Esophagus squamous epithelium (tissue), 5 donors: ENCODE measurements around the gene PTPRQ. TPM values are rescaled to one million over a fixed set of nuclear protein-coding genes. Genes with fewer than 3 reads are reported as not detected.
"Not testable (repeated sequence)": the region's sequence is repeated elsewhere in the genome, so short reads cannot be mapped to it uniquely, and the experiment has no call there.

Source experiments
- DNase-seq: peaks from one replicate; lab custom pipeline; 2025; lab: John Stamatoyannopoulos, UW
- H3K27ac ChIP-seq, 4 donors: fragments of 200-600 bp; sonication (generic); one replicate each; pipeline ENCODE4 v1.5.1; 2016 to 2019; ENCODE audit warnings: mild to moderate bottlenecking in 1 of 4
- H3K27me3 ChIP-seq, 4 donors: fragments of 200-600 bp; sonication (generic); 1 replicate in 3 of 4; 2 replicates in 1 of 4; pipeline versions ENCODE4 v1.5.1 to v1.6.0; 2017 to 2021; ENCODE audit warnings: antibody characterized with exemption in 1 of 4
- H3K36me3 ChIP-seq, 3 donors: fragments of 200-600 bp; sonication (generic); one replicate each; pipeline ENCODE4 v1.5.1; 2016 to 2019
- H3K4me1 ChIP-seq, 3 donors: fragments of 200-600 bp; sonication (generic); one replicate each; pipeline ENCODE4 v1.5.1; 2017 to 2019
- H3K4me3 ChIP-seq, 4 donors: fragments of 200-600 bp; sonication (generic); 1 replicate in 3 of 4; 2 replicates in 1 of 4; pipeline ENCODE4 v1.5.1; 2016 to 2019; ENCODE audit warnings: mild to moderate bottlenecking in 2 of 4, moderate library complexity in 1 of 4
- H3K9me3 ChIP-seq, 3 donors: fragments of 200-600 bp; sonication (generic); one replicate each; pipeline ENCODE4 v1.5.1; 2016 to 2019
- POLR2A ChIP-seq, 4 donors: fragments of 450-650 bp; IDR thresholded peaks; one replicate each; pipeline ENCODE4 v1.6.1; 2017; ENCODE audit warnings: antibody characterized with exemption in 4 of 4, mild to moderate bottlenecking in 4 of 4, moderate library complexity in 3 of 4
- WGBS, 2 donors: methylation state at CpG; one replicate each; pipeline ENCODE4 v1.1.5; 2018; 5-methylcytosine and 5-hydroxymethylcytosine counted together
- intact Hi-C: fragments of 100-400 bp; cut with DNase I; formaldehyde crosslinking; loops from one replicate; pipeline ENCODE4 v1.15.0; 2022
- total RNA-seq, 4 donors: library from RNA; depleted of rRNA; stranded (reverse); fragments of >200 nt; gene quantifications; one replicate each; pipeline ENCODE4 v1.1.0, GENCODE V29; 2016
- TF ChIP-seq, protein P1 (sequence below), 6 experiments: fragments of 450-650 bp in 4 of 6; fragments of 200-600 bp in 2 of 6; sonication (generic) in 2 of 6; IDR thresholded peaks; one replicate each; pipeline ENCODE4 v1.5.1; 2016 to 2019; ENCODE audit warnings: antibody characterized with exemption in 6 of 6, mild to moderate bottlenecking in 4 of 6, moderate library complexity in 4 of 6
- donor health status: DM: yes; HTN: yes; CAD: no.

PTPRQ gene
- total RNA-seq, 4 donors from 2014 or later, result 0.19 to 0.44 (median 0.31) TPM; not detected in 1

DNA sequence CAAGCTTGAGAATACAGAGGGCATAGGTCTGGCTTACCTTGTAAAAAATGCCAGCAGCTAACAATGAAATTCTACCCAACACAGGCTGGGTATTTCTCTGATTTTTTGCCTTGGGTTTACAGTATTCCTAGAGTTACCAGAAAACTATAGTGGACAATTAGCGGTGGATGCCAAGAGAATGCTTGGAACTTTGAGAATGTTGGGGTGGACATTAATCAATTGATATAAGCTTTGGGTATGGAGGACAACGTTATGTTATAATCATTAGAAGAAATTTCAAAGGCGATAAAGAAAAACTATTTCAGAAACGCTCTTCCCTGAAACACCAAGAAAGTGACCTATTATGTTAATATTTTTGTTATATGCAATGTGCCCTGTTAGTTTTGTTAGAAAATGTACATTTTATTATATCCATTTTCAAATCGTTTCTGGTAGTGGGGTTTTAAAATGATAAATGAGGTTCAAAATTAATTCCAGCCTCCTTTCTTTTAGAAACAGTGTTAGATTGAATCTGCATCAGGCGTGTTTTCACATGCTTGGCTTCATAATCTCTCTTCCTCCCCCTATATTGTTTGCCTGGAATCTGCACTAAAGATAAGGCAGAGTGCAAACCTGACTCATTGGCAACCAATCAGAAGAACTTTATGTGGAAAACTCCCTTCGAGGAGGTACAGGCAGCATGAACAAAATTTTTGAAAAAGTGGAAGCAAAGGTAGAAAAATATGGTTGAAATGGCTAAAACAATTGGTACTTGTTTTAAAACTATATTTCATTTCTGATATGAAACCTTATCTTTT is 1.4 kb upstream of the PTPRQ start:
- no peak for DNase-seq
- TF ChIP-seq POLR2A (IDR thresholded peaks at IDR 0.05), result no peak
- TF ChIP-seq, protein P1, sequence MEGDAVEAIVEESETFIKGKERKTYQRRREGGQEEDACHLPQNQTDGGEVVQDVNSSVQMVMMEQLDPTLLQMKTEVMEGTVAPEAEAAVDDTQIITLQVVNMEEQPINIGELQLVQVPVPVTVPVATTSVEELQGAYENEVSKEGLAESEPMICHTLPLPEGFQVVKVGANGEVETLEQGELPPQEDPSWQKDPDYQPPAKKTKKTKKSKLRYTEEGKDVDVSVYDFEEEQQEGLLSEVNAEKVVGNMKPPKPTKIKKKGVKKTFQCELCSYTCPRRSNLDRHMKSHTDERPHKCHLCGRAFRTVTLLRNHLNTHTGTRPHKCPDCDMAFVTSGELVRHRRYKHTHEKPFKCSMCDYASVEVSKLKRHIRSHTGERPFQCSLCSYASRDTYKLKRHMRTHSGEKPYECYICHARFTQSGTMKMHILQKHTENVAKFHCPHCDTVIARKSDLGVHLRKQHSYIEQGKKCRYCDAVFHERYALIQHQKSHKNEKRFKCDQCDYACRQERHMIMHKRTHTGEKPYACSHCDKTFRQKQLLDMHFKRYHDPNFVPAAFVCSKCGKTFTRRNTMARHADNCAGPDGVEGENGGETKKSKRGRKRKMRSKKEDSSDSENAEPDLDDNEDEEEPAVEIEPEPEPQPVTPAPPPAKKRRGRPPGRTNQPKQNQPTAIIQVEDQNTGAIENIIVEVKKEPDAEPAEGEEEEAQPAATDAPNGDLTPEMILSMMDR (IDR thresholded peaks at IDR 0.05), result no peak
- no peaks in the 10 kb centered on the region for H3K9me3 ChIP-seq
- intact Hi-C loops, result no loop called here
- no peak overlapping the region for H3K27ac ChIP-seq
- no peak overlapping the region for H3K4me3 ChIP-seq
- no peaks in the 10 kb centered on the region for H3K27me3 ChIP-seq
- peaks cover 0 to 39% (median 0%) of the 10 kb centered on the region in 3 donors for H3K4me1 ChIP-seq
- 57 to 61% methylated on average over 7 of the region's 7 CpGs for WGBS, 2 donors
- no peaks in the 10 kb centered on the region for H3K36me3 ChIP-seq

DNA sequence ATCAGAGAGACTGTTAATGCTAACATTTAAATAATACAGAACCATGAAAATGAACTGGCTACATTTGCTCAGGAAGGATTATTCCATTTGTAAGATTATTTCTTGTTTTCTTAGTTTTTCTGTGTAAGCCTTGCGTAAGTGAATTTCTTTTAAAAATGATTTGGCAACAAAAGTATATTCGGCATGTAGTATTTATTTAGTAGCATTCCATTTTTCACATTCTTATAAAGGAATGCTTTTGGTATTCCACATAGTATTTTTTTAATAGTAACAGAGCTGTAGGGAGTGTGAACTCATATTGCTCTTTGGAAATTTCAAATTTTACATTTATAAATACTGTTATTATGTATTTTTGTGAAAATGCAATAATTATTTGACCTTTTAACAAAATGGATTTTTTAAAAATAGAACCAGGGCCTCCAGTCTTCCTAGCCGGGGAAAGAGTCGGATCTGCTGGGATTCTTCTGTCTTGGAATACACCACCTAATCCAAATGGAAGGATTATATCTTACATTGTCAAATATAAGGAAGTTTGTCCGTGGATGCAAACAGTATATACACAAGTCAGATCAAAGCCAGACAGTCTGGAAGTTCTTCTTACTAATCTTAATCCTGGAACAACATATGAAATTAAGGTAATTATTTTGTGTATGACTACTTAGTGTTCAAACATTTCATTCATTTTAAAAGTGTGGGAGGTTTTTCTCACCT is 1.2 kb downstream of the PTPRQ start:
- Histone ChIP-seq H3K36me3 (no peaks in the 10 kb centered on the region), H3K9me3 (no peaks in the 10 kb centered on the region), H3K4me1 (peaks cover 0 to 39% (median 0%) of the 10 kb centered on the region in 3 donors), H3K27ac (no peak overlapping the region), H3K27me3 (no peaks in the 10 kb centered on the region), H3K4me3 (no peak overlapping the region)
- intact Hi-C loops, result no loop called here
- no peak for DNase-seq
- 29 to 43% methylated on average over 5 of the region's 5 CpGs for WGBS, 2 donors
- TF ChIP-seq POLR2A (IDR thresholded peaks at IDR 0.05), result no peak
- TF ChIP-seq, protein P1 (IDR thresholded peaks at IDR 0.05), result no peak

DNA sequence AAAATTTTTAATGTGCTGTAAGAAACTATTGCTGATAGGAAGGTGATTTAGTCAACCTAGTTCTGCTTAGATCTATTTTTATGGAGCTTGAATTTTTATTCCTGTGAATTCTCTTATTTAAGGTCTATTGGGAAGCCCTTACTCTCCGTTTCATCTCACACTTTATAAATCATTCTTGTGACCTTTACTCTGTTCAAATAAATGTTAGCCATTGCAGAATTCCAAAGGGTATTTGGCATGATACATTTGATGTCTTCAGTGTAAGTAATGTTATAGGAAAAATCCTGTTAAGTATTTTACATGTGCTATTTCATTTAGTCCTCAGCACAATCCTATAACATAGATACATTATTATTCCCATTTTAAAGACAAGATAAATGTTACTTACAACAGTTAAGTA is 12.5 kb downstream of the PTPRQ start:
- 62 to 69% methylated on average over 1 of the region's 1 CpG for WGBS, 2 donors
- no peaks in the 10 kb centered on the region for H3K27me3 ChIP-seq
- TF ChIP-seq POLR2A (IDR thresholded peaks at IDR 0.05), result no peak
- TF ChIP-seq, protein P1 (IDR thresholded peaks at IDR 0.05), result no peak
- no peaks in the 10 kb centered on the region for H3K4me1 ChIP-seq
- H3K36me3 ChIP-seq, result no peaks in the 10 kb centered on the region
- no peaks in the 10 kb centered on the region for H3K9me3 ChIP-seq
- no peak overlapping the region for H3K27ac ChIP-seq
- DNase-seq, result no peak
- intact Hi-C loops, result no loop called here
- no peak overlapping the region for H3K4me3 ChIP-seq

DNA sequence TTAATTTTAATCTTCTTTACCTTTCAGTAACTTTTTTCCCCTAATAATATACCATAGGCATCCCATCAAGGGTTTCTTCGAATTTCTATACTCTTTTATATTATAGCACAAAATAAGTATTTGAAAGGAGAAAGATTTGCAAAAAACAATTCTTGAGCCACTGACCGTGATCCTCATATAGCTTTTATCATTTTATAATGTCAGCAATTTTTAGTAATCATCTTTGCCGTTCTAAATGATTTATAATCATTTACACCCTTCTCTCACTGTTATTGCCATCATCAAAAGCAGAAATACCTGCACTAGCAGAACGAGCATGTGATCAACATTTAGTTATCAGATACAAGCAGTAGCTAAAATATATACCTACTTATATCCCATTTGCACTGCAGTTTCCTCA is 16.9 kb downstream of the PTPRQ start:
- DNase-seq, result no peak
- WGBS, 2 donors, result 71 to 74% methylated on average over 4 of the region's 4 CpGs
- H3K36me3 ChIP-seq, result no peaks in the 10 kb centered on the region
- intact Hi-C loops, result no loop called here
- no peaks in the 10 kb centered on the region for H3K9me3 ChIP-seq
- TF ChIP-seq, protein P1 (IDR thresholded peaks at IDR 0.05), result no peak
- TF ChIP-seq POLR2A (IDR thresholded peaks at IDR 0.05), result no peak
- no peaks in the 10 kb centered on the region for H3K27me3 ChIP-seq
- no peaks in the 10 kb centered on the region for H3K4me1 ChIP-seq
- H3K27ac ChIP-seq, result no peak overlapping the region
- H3K4me3 ChIP-seq, result no peak overlapping the region

DNA sequence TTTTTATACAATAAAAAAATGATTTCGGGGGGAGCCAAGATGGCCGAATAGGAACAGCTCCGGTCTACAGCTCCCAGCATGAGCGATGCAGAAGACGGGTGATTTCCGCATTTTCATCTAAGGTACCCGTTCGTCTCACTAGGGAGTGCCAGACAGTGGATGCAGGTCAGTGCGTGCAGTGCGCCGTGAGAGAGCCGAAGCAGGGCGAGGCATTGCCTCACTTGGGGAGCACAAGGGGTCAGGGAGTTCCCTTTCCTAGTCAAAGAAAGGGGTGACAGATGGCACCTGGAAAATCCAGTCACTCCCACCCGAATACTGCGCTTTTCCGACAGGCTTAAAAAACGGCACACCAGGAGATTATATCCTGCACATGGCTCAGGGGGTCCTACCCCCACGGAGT is 17.8 kb downstream of the PTPRQ start:
- H3K9me3 ChIP-seq, H3K4me1 ChIP-seq, H3K27ac ChIP-seq, H3K4me3 ChIP-seq, H3K36me3 ChIP-seq, H3K27me3 ChIP-seq, DNase-seq, intact Hi-C loops: not testable (repeated sequence)
- 59 to 96% methylated on average over 4 to 5 of the region's 18 CpGs for WGBS, 2 donors
